Activated gamma-delta T cell treated with Interleukin-2 at 50 U/mL for 16 hours (primary cell): ENCODE results near the gene GPR149.
"Not testable (repeated sequence)": the region's sequence is repeated elsewhere in the genome, so short reads cannot be mapped to it uniquely, and the experiment has no call there.

Source experiments
- DNase-seq: peaks from one replicate; pipeline ENCODE4 v3.0.0-alpha.2; 2020

Gene GPR149, protein sequence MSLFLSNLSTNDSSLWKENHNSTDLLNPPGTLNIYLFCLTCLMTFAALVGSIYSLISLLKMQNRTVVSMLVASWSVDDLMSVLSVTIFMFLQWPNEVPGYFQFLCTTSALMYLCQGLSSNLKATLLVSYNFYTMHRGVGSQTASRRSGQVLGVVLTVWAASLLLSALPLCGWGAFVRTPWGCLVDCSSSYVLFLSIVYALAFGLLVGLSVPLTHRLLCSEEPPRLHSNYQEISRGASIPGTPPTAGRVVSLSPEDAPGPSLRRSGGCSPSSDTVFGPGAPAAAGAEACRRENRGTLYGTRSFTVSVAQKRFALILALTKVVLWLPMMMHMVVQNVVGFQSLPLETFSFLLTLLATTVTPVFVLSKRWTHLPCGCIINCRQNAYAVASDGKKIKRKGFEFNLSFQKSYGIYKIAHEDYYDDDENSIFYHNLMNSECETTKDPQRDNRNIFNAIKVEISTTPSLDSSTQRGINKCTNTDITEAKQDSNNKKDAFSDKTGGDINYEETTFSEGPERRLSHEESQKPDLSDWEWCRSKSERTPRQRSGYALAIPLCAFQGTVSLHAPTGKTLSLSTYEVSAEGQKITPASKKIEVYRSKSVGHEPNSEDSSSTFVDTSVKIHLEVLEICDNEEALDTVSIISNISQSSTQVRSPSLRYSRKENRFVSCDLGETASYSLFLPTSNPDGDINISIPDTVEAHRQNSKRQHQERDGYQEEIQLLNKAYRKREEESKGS

DNA sequence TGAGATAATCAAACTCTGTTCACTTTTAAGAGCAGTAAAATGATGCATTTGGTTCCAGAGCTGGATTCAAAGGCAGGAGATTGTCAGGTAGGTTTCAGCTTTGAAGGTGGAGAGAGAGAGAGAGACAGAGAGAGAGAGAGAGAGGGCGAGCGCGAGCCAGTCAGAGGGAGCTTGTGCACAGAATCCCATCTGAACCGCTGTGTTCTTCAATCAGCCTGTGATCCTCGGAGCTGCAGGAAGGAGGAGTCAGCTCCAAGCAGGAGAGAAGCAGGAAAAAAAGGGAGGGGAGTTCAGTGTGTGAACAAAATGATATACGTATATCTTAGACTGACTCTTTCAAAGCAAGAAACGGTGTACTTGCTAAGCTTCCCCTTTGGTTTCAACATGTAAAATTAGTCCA is at the start of gene GPR149:
Gene GPR149 (minus strand): TSS at position 177 of the 400 bp plus-strand sequence. CDS start 575 bp downstream, outside the sequence.
- DNase-seq = no peak

DNA sequence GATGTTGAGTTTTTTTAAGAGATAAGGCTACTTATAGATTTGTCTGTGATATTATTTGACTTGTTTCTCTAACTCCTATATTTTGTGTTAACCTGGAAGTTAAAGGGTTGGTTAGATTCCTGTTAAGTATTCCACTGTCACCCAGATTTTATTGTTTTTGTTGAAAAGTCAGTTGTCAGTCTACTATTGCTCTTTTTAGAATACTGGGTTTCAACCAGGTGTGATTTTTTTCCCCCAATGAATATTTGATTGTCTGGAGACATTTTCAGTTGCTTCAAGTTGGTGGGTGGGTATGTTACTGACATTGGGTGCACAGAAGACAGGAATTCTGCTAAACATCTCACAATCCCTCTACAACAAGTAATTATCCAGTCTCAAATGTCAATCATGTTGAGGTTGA is 43.8 kb upstream of the GPR149 start:
- no peak for DNase-seq

DNA sequence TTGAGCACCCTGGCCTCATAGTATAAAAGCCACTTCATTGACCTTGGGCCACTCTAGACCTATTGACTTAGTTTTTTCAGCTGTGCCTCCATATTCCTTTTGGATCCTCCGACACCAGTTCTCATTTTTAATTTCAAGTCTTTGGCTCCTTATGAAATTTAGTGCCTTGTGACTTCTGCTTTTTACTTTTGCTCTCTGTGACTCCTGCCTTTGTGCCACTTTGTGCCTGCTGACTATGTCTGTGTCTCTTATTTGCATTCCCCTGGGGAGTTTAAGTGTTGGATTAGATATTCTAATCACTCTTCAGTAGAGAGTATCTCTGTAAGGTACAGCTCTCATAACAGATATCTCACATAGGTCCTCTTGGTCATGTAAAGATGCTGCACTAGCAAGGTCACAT is 39.6 kb upstream of the GPR149 start:
- DNase-seq = no peak

DNA sequence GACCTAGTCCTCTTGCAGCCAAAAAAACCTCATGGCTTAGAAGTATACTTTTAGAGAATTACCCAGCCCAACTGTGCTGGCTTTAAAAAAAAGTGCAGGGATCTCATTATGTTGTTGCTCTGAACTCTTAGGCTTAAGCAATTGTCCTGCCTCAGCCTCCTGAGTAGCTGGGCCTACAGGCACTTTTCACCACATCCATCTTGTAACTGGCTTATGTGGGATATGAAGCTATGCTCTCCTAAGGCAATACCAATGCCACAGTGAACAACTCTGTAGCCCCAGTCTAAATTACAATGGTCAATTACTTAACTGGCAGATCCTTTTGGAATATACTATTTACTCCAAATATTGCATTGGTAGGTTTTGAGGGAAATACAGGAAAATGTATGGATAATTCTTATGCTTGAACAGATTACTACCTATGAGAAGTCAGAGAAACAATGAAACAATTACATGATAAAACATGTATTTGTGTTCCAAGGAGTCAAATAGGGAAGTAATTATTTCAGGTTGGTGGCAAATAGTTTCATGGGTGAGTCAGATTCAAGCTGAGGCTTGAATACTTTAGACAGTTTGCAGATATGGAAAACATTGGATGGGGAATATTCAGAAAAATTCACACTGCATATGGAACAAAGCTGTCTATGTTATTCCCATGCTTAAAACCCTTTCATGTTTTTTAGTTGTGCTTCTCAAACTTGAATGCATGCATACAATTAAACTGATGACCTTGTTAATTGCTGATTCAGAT is 34.6 kb upstream of the GPR149 start:
- no peak for DNase-seq

DNA sequence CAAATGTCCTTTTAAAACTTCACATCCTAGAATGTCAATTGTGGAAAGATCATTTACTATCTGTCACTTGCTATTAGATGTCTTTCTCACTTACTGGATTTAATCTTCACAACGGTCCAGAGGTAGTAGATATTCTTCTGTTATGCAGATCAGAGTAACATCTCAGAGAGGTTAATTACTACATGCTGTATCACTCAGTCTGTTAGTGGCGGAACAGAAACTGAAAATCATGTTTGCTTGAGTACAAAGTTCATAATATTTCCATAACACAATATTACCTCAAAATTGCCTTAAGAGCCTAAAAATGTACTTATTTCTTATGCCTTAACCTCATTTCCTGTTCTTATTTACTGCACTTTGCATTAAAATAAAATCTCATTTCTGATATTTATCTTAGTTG is 28.6 kb upstream of the GPR149 start:
- no peak for DNase-seq

DNA sequence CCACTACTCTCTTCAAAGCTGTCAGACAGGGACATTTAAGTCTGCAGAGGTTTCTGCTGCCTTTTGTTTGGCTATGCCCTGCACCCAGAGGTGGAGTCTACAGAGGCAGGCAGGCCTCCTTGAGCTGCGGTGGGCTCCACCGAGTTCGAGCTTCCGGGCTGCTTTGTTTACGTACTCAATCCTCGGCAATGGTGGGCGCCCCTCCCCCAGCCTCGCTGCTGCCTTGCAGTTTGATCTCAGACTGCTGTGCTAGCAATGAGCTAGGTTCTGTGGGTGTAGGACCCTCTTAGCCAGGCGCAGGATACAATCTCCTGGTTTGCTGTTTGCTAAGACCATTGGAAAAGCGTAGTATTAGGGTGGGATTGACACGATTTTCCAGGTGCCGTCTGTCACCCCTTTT is 9.1 kb upstream of the GPR149 start:
- not testable (repeated sequence) for DNase-seq

DNA sequence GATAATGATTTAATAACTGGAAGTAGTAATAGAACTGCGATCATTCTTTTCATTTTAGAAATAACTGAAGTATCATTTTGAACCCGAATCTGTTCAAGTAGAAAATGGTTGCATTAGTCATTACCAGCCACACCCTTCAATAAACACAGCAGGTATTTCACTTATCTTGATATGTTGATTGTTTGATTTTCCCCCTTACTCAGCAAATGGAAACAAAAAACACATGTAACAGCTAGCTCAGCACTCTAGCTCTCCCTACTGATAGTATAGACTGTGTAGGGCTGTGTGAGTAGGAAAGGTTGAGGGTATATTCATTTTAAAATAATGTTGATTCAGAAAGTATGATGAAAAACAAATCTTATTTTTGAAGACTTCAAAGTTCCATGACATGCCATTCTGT is 1.1 kb upstream of the GPR149 start:
- DNase-seq = no peak

DNA sequence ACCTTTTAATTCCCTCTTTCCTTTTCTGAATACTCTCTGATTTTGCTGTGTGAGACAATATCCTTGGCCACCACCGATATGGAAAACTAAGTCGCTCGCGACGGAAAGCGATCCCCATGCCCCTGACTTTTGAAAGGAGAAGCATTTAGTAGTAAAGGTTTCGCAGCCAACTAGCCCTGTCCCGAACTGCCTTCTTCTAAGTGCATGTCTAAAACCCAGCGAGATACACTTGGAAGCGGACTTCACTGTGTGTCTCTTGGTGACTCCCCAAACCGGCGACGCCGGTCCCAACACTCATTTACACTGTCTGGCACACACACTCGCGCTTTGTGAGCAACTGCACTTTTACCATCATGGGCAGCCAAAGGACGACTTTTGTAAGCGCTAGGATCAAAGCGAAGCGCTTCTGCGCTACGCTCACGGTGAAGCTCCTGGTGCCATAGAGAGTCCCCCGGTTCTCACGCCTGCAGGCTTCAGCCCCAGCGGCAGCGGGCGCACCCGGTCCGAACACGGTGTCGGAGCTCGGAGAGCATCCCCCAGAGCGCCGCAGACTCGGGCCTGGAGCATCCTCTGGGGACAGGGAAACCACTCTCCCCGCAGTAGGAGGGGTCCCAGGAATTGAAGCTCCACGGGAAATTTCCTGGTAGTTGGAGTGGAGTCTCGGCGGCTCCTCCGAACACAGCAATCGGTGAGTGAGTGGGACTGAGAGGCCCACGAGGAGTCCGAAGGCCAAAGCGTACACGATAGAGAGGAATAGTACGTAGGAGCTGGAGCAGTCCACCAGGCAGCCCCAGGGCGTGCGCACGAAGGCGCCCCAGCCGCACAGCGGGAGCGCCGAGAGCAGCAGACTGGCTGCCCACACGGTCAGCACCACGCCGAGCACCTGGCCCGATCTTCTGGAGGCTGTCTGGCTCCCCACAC is 1.4 kb downstream of the GPR149 start:
- DNase-seq = no peak

DNA sequence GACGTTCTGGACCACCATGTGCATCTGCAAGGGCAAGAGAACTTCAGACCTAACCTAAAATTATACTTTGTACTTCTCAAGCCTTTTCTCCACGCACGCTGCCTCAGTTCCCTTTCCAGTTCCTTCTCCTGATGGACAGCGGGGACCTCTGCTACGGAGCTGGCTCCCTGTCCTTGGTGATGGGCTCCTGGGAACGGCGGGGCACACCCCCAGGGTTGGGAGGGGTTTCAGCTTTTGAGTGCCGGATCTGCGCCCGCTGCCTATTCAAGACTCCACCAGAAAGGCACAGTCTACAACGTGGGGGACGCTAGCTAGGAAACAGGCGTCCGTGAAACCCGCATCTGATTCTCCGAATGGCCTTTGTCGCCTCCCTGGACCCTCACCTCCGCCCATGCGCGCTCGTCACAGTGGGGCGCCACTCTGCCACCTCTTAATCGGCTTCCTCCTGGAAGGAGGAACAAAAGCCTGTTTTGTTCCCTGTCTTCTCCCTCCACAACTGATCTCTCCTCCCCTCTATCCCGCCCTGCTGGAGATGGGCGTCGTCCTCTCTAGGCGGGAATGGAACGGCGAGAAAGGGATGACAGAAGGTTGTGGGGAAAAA is 2.2 kb downstream of the GPR149 start:
- no peak for DNase-seq

DNA sequence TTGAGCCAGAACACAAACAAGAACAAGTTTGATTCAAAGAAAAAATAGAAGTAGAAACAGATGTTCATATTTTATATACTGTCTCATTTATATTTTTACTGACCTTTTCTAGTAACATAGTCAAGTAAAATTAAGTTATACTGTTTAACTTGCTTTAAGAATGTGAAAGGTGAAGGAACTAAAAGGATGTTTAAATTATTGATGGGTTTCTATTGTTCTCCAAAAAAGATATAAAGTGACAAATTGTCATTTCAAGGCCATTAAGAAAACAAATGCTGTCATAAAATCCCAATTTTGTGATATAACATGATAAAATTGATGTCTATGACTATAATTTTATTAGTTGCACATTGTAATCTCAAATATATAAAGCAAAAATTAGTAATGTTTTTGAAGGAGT is 7.3 kb downstream of the GPR149 start:
- no peak for DNase-seq

DNA sequence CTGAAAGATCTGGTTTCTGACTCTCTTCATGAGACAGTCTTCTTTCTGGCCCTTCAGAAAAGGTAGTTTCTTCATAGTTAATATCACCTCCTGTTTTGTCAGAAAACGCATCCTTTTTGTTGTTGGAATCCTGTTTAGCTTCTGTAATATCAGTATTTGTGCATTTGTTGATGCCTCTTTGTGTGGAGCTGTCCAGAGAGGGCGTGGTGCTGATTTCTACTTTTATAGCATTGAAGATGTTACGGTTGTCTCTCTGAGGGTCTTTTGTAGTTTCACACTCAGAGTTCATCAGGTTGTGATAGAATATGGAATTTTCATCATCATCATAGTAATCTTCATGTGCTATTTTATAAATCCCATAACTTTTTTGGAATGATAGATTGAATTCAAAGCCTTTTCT is 8.9 kb downstream of the GPR149 start:
- DNase-seq = no peak

DNA sequence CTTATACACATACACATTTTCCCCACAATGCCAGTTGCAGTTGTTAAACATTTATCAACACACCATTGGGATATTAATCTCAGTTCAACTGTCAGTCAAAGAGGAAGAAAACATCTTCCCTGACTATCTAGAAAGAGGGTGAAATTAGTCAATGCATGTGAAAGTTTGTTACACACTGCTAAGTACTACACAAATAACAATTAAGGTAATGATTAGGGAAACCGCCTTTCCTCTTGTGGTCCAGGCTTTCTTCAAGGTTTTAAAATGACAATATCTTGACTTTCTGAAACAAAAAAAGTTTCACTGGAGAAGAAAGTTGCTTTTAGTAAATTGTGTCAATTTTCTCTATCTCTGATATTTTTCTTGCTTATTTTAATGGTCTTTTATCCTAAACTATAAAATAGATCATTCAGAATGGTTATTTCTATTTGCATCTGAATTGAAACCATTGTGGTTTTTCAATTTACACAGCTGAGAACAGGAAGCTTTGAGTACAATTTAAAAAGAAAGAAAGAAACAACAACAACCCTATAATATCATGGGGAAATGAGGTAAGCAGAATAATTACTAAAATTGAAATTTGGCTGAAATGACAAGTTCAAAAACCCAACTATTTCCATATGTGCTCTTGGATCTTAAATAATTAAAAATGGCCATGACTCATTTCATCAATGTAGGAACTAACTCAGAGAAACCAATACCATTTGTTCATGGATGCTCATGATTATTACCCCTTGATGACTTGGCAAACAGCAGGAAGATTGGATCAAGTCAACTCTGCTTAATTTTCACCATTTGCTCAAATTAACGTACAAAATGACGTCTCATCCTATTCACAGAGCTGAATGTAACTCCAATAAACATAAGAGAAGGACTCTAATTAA is 31.7 kb downstream of the GPR149 start:
- no peak for DNase-seq

DNA sequence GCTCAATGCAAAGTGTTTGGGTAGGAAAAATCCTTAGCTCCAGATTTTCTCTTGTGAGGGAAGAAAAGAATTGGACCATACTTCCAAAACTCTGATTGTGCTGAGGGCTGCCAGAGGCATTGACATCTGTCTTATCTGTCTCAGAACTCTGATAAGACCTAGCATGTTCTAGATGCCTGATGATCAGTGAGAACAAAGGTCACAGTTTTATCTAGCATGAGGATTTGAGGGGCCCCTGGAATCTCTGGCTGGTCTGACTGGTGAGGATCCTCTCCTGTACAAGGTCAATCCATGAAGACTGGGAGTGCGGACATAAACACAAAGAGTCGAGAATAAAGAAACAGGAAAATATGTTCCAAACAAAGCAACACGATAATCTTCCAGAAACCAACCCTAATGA is 40.1 kb downstream of the GPR149 start:
- DNase-seq = no peak

DNA sequence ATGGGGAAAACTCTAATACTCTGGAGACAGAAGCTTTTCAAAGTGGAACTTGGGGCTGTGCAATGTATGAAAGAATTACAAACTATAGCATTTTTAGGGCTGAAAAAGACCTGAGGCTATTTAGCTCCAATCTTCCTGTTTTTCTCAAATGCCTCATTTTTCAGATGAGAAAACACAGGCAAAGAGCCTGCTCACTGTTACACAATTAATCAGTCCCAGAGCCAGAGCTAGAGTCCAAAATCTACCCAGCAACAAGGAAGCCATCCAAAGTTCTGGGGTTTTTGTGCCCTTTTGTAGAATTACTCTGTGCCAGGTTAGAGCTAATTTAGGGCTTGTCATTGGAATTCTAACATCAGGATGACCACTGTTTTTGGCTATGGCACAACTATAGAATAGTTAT is 45.5 kb downstream of the GPR149 start:
- DNase-seq = no peak

DNA sequence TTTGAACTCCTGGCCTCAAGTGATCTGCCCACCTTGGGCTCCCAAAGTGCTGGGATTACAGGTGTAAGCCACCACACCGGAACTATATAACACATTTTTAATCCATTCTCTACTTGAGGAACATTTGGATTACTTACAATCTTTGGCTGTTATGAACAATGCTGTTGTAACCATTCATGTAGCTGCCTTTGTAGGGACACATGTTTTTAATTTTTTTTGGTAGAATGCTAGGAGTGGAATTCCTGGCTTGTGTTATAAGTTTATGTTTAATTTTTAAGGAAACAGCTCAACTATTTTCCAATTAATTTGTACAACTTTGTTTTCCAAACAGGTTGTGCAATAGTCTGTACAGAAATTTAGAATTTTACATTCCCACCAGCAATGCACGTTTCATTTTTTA is 51.7 kb downstream of the GPR149 start:
- no peak for DNase-seq

DNA sequence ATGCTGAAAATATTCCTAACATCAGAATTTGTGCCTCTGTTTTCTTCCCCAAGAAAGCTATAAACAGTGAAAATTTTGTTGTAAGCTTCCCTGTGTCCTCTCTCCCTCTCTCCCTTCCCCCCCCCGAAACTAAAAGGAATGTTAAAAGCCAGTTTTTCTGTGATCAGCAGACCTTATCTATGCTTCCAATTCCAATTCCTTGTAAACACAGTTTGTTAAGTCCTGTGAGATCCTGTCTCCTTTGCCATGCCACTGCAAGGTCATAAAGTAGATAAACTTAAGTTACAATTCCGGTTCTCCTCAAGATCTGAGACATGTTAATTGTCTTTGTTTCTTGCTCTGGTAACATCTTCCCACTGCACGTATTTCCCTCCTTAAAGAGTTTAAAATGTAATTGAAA is 62.8 kb downstream of the GPR149 start:
- no peak for DNase-seq

DNA sequence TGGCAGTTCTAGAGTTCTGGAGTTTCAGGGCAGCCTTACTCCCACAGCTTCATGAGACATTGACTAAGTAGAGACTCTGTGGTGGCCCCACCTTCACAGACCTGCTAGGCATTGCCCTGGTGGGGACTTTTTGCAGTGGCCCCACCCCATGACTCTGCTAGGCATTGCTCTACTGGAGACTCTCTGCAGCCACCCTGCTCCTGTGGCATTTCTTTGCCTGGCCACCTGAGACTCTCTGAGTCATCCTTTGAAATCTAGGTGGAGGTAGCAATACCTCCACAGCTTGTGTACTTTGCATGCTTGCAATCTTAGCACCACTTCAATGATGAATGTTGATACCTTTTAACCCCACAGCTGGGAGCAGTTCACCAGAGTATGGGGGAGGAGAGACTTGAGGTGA is 65.1 kb downstream of the GPR149 start:
- DNase-seq = no peak

DNA sequence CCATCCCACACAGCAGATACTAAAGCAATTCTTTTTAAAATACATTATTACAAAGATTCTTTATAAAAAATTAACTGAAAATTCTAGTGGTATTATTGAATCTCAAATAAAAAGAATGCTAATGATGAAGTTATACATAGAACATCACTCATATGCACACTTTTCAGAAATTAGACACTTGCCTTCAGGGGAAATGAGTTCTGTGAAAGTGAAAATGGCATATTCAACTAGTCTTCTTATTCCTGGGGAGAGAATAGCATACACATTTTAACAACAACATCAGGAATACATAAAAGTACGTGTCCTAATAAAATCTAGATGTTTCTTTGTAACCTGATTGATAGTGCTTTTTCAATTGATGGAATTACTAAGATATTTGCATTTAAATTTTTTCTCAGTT is 68.9 kb downstream of the GPR149 start:
- no peak for DNase-seq

DNA sequence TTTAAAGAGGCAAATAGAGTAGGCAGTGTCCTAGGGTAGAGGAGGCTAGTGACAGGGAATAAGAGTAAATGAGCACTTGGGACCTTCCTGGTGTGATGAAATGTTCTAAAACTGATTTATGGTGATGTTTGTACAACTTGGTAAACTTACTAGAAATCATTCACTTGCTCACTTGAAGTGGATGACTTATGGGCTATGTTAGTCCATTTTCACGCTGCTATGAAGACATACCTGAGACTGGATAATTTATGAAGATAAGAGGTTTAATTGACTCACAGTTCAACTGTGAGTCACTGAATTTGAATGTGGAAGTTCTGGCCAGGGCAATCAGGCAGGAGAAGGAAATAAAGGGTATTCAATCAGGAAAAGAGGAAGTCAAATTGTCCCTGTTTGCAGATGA is 74.0 kb downstream of the GPR149 start:
- no peak for DNase-seq

DNA sequence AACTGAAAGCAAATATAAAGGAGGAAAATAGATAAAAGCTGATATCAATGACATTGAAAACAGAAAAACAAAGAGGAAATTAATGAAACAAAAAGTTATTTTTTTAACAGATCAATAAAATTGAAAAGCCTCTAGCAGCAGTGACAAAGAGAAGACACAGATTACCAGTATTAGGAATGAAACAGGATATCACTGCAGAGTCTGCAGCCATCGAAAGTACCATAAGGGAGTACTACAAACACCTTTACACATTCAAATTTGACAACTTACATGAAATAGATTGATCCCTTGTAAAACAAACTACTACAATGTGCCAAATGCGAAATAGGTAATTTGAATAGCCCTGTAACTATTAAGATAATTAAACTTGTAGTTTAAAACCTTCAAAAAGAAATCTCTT is 80.8 kb downstream of the GPR149 start:
- no peak for DNase-seq
